SK-N-SH (cell line): ENCODE data around the gene ELMO1. TPM values are rescaled to one million over a fixed set of nuclear protein-coding genes. Genes with fewer than 3 reads are reported as not detected.

Experiments
- CTCF ChIA-PET: fragments of 300-600, 350-600 bp; formaldehyde crosslinking; extraction: SDS; loops from one replicate; lab custom pipeline; 2021; lab: Yijun Ruan, JAX
- POLR2A ChIA-PET: fragments of 350-600 bp; sonication (Branson Sonifier 250); formaldehyde crosslinking; extraction: SDS; loops from one replicate; lab custom pipeline; 2020; ENCODE audit warnings: antibody characterized with exemption, inconsistent platforms; lab: Yijun Ruan, JAX
- DNase-seq: peaks from one replicate; pipeline ENCODE4 v3.0.0; 2012
- H2AFZ ChIP-seq: fragments of 200-600 bp; sonication (generic); 2 replicates; pipeline ENCODE4 v1.8.1; 2016; ENCODE audit warnings: antibody characterized with exemption, mild to moderate bottlenecking, low read depth
- H3F3A ChIP-seq: fragments of 200-600 bp; sonication (generic); replicated peaks from 2 replicates; pipeline ENCODE3; 2016; ENCODE audit warnings: antibody characterized with exemption, mild to moderate bottlenecking; ENCODE audit not compliant: insufficient read depth
- H3K27ac ChIP-seq, 2 experiments: fragments of 200-500 bp in 1 of 2; fragments of 200-600 bp in 1 of 2; sonication (Bioruptor generic) in 1 of 2; sonication (generic), shearing (Covaris generic) in 1 of 2; 2 replicates each; pipeline versions ENCODE4 v1.5.1 to v1.6.1; 2014 to 2016; ENCODE audit warnings: low read depth in 2 of 2, inconsistent platforms in 1 of 2, low read length in 1 of 2, mild to moderate bottlenecking in 1 of 2, mixed read lengths in 1 of 2
- H3K27me3 ChIP-seq: fragments of 200-600 bp; sonication (generic), shearing (Covaris generic); 2 replicates; pipeline ENCODE4 v1.6.1; 2016; ENCODE audit warnings: mixed run types; ENCODE audit not compliant: insufficient read depth
- H3K36me3 ChIP-seq, 2 experiments: fragments of 200-500 bp in 1 of 2; fragments of 200-600 bp in 1 of 2; sonication (Bioruptor generic) in 1 of 2; sonication (generic) in 1 of 2; replicated peaks in 1 of 2; 2 replicates each; pipeline versions ENCODE3 to v1.5.1; 2014 to 2016; ENCODE audit warnings: low read length in 1 of 2, mild to moderate bottlenecking in 1 of 2; ENCODE audit not compliant: insufficient read depth in 2 of 2, control insufficient read depth in 1 of 2
- H3K4me1 ChIP-seq, 2 experiments: fragments of 200-500 bp in 1 of 2; fragments of 200-600 bp in 1 of 2; sonication (Bioruptor generic) in 1 of 2; sonication (generic), shearing (Covaris generic) in 1 of 2; 2 replicates each; pipeline versions ENCODE4 v1.5.1 to v1.6.1; 2014 to 2016; ENCODE audit warnings: low read depth in 1 of 2, low read length in 1 of 2, mixed run types in 1 of 2; ENCODE audit not compliant: insufficient read depth in 2 of 2, control insufficient read depth in 1 of 2
- H3K4me2 ChIP-seq: fragments of 200-600 bp; sonication (generic), shearing (Covaris generic); 2 replicates; pipeline ENCODE4 v1.6.1; 2017; ENCODE audit warnings: mixed run types
- H3K4me3 ChIP-seq, 2 experiments: fragments of 200-500 bp in 1 of 2; fragments of 200-600 bp in 1 of 2; sonication (Bioruptor generic) in 1 of 2; sonication (generic), shearing (Covaris generic) in 1 of 2; 2 replicates each; pipeline versions ENCODE4 v1.5.1 to v1.8.1; 2014 to 2016; ENCODE audit warnings: low read depth in 2 of 2, inconsistent platforms in 1 of 2, low read length in 1 of 2, mild to moderate bottlenecking in 1 of 2, mixed read lengths in 1 of 2, moderate library complexity in 1 of 2
- H3K79me2 ChIP-seq: fragments of 200-600 bp; sonication (generic); 2 replicates; pipeline ENCODE4 v1.8.1; 2017; ENCODE audit warnings: mild to moderate bottlenecking; ENCODE audit not compliant: insufficient read depth
- H3K9ac ChIP-seq: fragments of 200-600 bp; sonication (generic); 2 replicates; pipeline ENCODE4 v1.6.1; 2017; ENCODE audit warnings: mixed run types
- H3K9me2 ChIP-seq: fragments of 200-600 bp; sonication (generic); 2 replicates; pipeline ENCODE4 v1.6.1; 2017; ENCODE audit warnings: mixed run types
- H3K9me3 ChIP-seq: fragments of 200-600 bp; sonication (generic); 2 replicates; pipeline ENCODE4 v1.6.1; 2017; ENCODE audit warnings: mixed run types, mild to moderate bottlenecking, moderate library complexity
- H4K20me1 ChIP-seq: fragments of 200-600 bp; sonication (generic); 2 replicates; pipeline ENCODE4 v1.6.1; 2017; ENCODE audit warnings: mild to moderate bottlenecking, mixed run types; ENCODE audit not compliant: insufficient read depth
- CHD2 ChIP-seq: fragments of 150-350 bp; IDR thresholded peaks from 2 replicates; pipeline ENCODE4 v1.6.1; 2018; ENCODE audit warnings: low read length; ENCODE audit not compliant: partially characterized antibody
- ELF1 ChIP-seq: IDR thresholded peaks from 2 replicates; pipeline ENCODE4 v1.4.0; 2012
- EP300 ChIP-seq, 2 experiments: IDR thresholded peaks; 2 replicates each; pipeline versions ENCODE4 v1.4.0 to v1.6.1; 2012; ENCODE audit warnings: borderline replicate concordance in 1 of 2, low read depth in 1 of 2, low read length in 1 of 2
- EZH2phosphoT487 ChIP-seq: fragments of 200-600 bp; sonication (generic); IDR thresholded peaks from 2 replicates; pipeline ENCODE4 v1.6.1; 2017; ENCODE audit warnings: low read depth, mixed run types, mild to moderate bottlenecking, antibody characterized with exemption, moderate library complexity, borderline replicate concordance
- GATA2 ChIP-seq: sonication (generic); formaldehyde crosslinking; IDR thresholded peaks from 2 replicates; pipeline ENCODE4 v1.5.0; 2020; ENCODE audit warnings: mild to moderate bottlenecking, missing genetic modification reagents
- JUND ChIP-seq: IDR thresholded peaks from 2 replicates; pipeline ENCODE4 v1.4.0; 2012
- POLR2AphosphoS5 ChIP-seq: IDR thresholded peaks from 2 replicates; pipeline ENCODE4 v1.6.1; 2012; ENCODE audit warnings: low read depth, low read length
- RAD21 ChIP-seq: IDR thresholded peaks from 2 replicates; pipeline ENCODE4 v1.6.1; 2012; ENCODE audit warnings: mild to moderate bottlenecking, low read length
- RCOR1 ChIP-seq: fragments of 150-350 bp; IDR thresholded peaks from 2 replicates; pipeline ENCODE4 v1.6.1; 2017; ENCODE audit warnings: antibody characterized with exemption, low read length
- RFX5 ChIP-seq: IDR thresholded peaks from 2 replicates; pipeline ENCODE4 v1.6.1; 2012; ENCODE audit warnings: mild to moderate bottlenecking, improper control_type of control experiment, low read length
- RXRA ChIP-seq: IDR thresholded peaks from 2 replicates; pipeline ENCODE4 v1.4.0; 2012; ENCODE audit warnings: low read depth, mild to moderate bottlenecking, borderline replicate concordance
- TAF1 ChIP-seq: IDR thresholded peaks from 2 replicates; pipeline ENCODE4 v1.6.1; 2012; ENCODE audit warnings: low read depth, mild to moderate bottlenecking, low read length, moderate library complexity, borderline replicate concordance
- TCF12 ChIP-seq: IDR thresholded peaks from 2 replicates; pipeline ENCODE4 v1.4.0; 2012
- WGBS: methylation state at CpG from one replicate; pipeline ENCODE4 v1.1.6; 2017; ENCODE audit warnings: low lambda C conversion rate; 5-methylcytosine and 5-hydroxymethylcytosine counted together
- polyA plus RNA-seq, 3 experiments: library from polyadenylated mRNA; depleted of rRNA; stranded (reverse); fragments of >200 nt; gene quantifications; 2 replicates each; pipeline ENCODE4 v1.2.3, GENCODE V29; 2012
- TF ChIP-seq, protein P1 (sequence below): IDR thresholded peaks from 2 replicates; pipeline ENCODE4; 2012
- TF ChIP-seq, protein P2 (sequence below): IDR thresholded peaks from 2 replicates; pipeline ENCODE4 v1.4.0; 2012; ENCODE audit warnings: low read depth, borderline replicate concordance
- TF ChIP-seq, protein P3 (sequence below): fragments of 150-350 bp; IDR thresholded peaks from 2 replicates; pipeline ENCODE4 v1.6.1; 2016; ENCODE audit warnings: mild to moderate bottlenecking, low read depth, low read length
- TF ChIP-seq, protein P4 (sequence below): IDR thresholded peaks from 2 replicates; pipeline ENCODE4 v1.4.0; 2012; ENCODE audit warnings: low read depth, borderline replicate concordance
- TF ChIP-seq, protein P5 (sequence below): fragments of 200-600 bp; sonication (generic); IDR thresholded peaks from 2 replicates; pipeline ENCODE4 v1.6.1; 2017; ENCODE audit warnings: antibody characterized with exemption, mild to moderate bottlenecking, moderate library complexity

Gene ELMO1
- polyA plus RNA-seq, 1 of the 3 experiments (the other 2 are of a cell fraction), result 0.64 TPM

DNA sequence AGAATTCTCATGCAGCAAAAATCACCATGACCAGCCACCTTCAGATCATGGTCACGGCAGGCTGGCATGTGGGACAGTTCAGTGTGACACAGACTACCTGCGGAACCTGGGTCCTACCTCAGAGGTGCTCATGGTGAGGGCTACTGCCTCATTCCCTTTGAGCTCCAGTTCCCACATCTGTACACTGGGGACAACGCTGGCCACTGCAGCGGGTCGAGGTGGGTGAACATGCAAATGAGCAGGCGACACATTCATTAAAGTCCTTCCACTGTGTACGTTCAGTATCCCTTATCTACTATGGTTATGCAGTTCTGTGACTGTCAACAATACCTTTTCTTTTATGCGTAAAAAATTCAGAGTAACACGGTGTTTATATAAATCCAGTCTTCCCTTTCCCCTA is 505.7 kb downstream of the ELMO1 start (continued):
- TF ChIP-seq, protein P1, sequence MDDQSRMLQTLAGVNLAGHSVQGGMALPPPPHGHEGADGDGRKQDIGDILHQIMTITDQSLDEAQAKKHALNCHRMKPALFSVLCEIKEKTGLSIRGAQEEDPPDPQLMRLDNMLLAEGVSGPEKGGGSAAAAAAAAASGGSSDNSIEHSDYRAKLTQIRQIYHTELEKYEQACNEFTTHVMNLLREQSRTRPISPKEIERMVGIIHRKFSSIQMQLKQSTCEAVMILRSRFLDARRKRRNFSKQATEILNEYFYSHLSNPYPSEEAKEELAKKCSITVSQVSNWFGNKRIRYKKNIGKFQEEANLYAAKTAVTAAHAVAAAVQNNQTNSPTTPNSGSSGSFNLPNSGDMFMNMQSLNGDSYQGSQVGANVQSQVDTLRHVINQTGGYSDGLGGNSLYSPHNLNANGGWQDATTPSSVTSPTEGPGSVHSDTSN, result no peak
- TF ChIP-seq POLR2AphosphoS5 (no peak), GATA2 (no peak), EP300 (IDR thresholded peaks at IDR 0.05; ENCODE audit: borderline replicate concordance in 1 of 2, low read depth in 1 of 2, low read length in 1 of 2) (no peak), RCOR1 (no peak), ELF1 (no peak), EZH2phosphoT487 (no peak)
- TF ChIP-seq, protein P2, sequence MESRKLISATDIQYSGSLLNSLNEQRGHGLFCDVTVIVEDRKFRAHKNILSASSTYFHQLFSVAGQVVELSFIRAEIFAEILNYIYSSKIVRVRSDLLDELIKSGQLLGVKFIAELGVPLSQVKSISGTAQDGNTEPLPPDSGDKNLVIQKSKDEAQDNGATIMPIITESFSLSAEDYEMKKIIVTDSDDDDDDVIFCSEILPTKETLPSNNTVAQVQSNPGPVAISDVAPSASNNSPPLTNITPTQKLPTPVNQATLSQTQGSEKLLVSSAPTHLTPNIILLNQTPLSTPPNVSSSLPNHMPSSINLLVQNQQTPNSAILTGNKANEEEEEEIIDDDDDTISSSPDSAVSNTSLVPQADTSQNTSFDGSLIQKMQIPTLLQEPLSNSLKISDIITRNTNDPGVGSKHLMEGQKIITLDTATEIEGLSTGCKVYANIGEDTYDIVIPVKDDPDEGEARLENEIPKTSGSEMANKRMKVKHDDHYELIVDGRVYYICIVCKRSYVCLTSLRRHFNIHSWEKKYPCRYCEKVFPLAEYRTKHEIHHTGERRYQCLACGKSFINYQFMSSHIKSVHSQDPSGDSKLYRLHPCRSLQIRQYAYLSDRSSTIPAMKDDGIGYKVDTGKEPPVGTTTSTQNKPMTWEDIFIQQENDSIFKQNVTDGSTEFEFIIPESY, result no peak

DNA sequence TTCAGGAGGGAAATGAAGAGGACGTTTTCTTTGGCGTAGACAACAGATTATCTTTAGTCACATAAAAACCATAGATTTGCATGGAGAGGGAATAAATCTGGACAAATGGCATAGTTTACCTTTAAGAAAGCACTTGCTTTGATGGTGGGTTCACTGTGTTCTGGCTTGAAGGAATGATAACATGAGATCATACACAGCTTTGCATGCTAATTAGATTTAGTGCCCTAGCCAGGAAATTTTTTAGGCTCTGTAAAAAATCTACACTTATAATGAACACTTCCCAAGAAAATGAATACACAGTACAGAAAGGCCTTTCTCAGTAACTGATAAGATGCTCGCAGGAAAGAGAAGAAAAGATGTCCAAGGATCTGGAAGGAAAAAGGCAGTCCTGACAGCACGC is 506.1 kb downstream of the ELMO1 start:
- Histone ChIP-seq H3K4me3 (no peak overlapping the region), H4K20me1 (no peaks in the 10 kb centered on the region), H3K9me3 (no peaks in the 10 kb centered on the region), H3K27ac (no peak overlapping the region), H3K79me2 (no peaks in the 10 kb centered on the region), H3K36me3 (no peaks in the 10 kb centered on the region), H3K4me2 (no peak overlapping the region), H2AFZ (no peak overlapping the region), H3K4me1 (peaks cover 0 to 32% of the 10 kb centered on the region in 2 experiments; a peak in 1 of 4 replicates), H3F3A (no peaks in the 10 kb centered on the region), H3K9ac (no peak overlapping the region), H3K9me2 (no peaks in the 10 kb centered on the region), H3K27me3 (no peaks in the 10 kb centered on the region)
- no peak for TF ChIP-seq EP300 (IDR thresholded peaks at IDR 0.05; ENCODE audit: borderline replicate concordance in 1 of 2, low read depth in 1 of 2, low read length in 1 of 2)
- TF ChIP-seq RXRA, result no peak
- TF ChIP-seq ELF1, result no peak
- TF ChIP-seq RAD21, result no peak
- TF ChIP-seq JUND, result no peak
- TF ChIP-seq, protein P3, sequence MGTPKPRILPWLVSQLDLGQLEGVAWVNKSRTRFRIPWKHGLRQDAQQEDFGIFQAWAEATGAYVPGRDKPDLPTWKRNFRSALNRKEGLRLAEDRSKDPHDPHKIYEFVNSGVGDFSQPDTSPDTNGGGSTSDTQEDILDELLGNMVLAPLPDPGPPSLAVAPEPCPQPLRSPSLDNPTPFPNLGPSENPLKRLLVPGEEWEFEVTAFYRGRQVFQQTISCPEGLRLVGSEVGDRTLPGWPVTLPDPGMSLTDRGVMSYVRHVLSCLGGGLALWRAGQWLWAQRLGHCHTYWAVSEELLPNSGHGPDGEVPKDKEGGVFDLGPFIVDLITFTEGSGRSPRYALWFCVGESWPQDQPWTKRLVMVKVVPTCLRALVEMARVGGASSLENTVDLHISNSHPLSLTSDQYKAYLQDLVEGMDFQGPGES, result no peak
- TF ChIP-seq EZH2phosphoT487, result no peak
- TF ChIP-seq, protein P4, sequence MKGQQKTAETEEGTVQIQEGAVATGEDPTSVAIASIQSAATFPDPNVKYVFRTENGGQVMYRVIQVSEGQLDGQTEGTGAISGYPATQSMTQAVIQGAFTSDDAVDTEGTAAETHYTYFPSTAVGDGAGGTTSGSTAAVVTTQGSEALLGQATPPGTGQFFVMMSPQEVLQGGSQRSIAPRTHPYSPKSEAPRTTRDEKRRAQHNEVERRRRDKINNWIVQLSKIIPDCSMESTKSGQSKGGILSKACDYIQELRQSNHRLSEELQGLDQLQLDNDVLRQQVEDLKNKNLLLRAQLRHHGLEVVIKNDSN, result no peak
- no peak for TF ChIP-seq RFX5
- no peak for TF ChIP-seq TAF1
- no peak for TF ChIP-seq TCF12
- TF ChIP-seq, protein P1, result no peak
- TF ChIP-seq CHD2, result no peak
- TF ChIP-seq, protein P2, result no peak
- TF ChIP-seq, protein P5, sequence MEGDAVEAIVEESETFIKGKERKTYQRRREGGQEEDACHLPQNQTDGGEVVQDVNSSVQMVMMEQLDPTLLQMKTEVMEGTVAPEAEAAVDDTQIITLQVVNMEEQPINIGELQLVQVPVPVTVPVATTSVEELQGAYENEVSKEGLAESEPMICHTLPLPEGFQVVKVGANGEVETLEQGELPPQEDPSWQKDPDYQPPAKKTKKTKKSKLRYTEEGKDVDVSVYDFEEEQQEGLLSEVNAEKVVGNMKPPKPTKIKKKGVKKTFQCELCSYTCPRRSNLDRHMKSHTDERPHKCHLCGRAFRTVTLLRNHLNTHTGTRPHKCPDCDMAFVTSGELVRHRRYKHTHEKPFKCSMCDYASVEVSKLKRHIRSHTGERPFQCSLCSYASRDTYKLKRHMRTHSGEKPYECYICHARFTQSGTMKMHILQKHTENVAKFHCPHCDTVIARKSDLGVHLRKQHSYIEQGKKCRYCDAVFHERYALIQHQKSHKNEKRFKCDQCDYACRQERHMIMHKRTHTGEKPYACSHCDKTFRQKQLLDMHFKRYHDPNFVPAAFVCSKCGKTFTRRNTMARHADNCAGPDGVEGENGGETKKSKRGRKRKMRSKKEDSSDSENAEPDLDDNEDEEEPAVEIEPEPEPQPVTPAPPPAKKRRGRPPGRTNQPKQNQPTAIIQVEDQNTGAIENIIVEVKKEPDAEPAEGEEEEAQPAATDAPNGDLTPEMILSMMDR, result no peak
- TF ChIP-seq POLR2AphosphoS5, result no peak
- POLR2A ChIA-PET, result no interaction called here
- DNase-seq, result no peak
- CTCF ChIA-PET, result interaction anchor here (1.6 to 2.7 kb wide), 4 partner anchors 13 to 51 kb away, joined by 4 to 8 read pairs (median 6); no protein-coding TSS in a partner anchor
- 30% methylated on average over 4 of the region's 4 CpGs for WGBS
